Upper lobe of left lung (tissue), 4 donors: ENCODE results near the gene NCS1.

Experiments used
- CTCF ChIP-seq, 6 experiments: fragments of 450-650 bp in 4 of 6; fragments of 200-600 bp in 2 of 6; sonication (generic) in 2 of 6; IDR thresholded peaks; one replicate each; pipeline ENCODE4 v1.5.1; 2016 to 2019; ENCODE audit warnings: antibody characterized with exemption in 6 of 6
- POLR2AphosphoS5 ChIP-seq, 2 donors: sonication (generic); formaldehyde crosslinking; IDR thresholded peaks; one replicate each; pipeline ENCODE4 v1.5.1; 2017; ENCODE audit warnings: antibody characterized with exemption in 2 of 2

- TF ChIP-seq CTCF (IDR thresholded peaks at IDR 0.05): no peak
- no peak for TF ChIP-seq POLR2AphosphoS5 (IDR thresholded peaks at IDR 0.05)
Measured at GRCh38 chr9:130215341-130216119, 43.3 kb downstream of the NCS1 start.
